GM20000 (cell line): Measurements from ENCODE around the gene ANKS1A.

Source experiments
- DNase-seq: peaks from one replicate; pipeline ENCODE4 v3.0.0; 2012; ENCODE audit warnings: low spot score
- CTCF ChIP-seq: IDR thresholded peaks from 2 replicates; pipeline ENCODE4 v1.5.1; 2012; ENCODE audit warnings: mild to moderate bottlenecking, control low read depth; ENCODE audit errors: extremely low read depth, missing control alignments

The ANKS1A gene

GRCh38 chr6:35069262-35069661 lies 180.2 kb downstream of the ANKS1A start:
- TF ChIP-seq CTCF: no peak
- DNase-seq: no peak

GRCh38 chr6:35070111-35070510 lies 181.1 kb downstream of the ANKS1A start:
- no peak for DNase-seq
- no peak for TF ChIP-seq CTCF

GRCh38 chr6:35071347-35071994 lies 182.4 kb downstream of the ANKS1A start:
- no peak for TF ChIP-seq CTCF
- no peak for DNase-seq

GRCh38 chr6:35072051-35072697 lies 183.1 kb downstream of the ANKS1A start:
- no peak for DNase-seq
- no peak for TF ChIP-seq CTCF

- TF ChIP-seq CTCF: no peak
- DNase-seq: no peak
Observed at GRCh38 chr6:35072698-35073055, 183.6 kb downstream of the ANKS1A start.

GRCh38 chr6:35073211-35073610 lies 184.2 kb downstream of the ANKS1A start:
- no peak for TF ChIP-seq CTCF
- no peak for DNase-seq

GRCh38 chr6:35073766-35074471 lies 184.9 kb downstream of the ANKS1A start:
- TF ChIP-seq CTCF: no peak
- no peak for DNase-seq
